Measurements from ENCODE around the gene SRSF12.

- no peak for TF ChIP-seq POLR2A (IDR thresholded peaks at IDR 0.05)
- no peak for TF ChIP-seq CTCF (IDR thresholded peaks at IDR 0.05)
Observed at GRCh38 chr6:89111933-89112332, 5.9 kb downstream of the SRSF12 start.

Measured in prostate gland (tissue), 2 donors.